Heart left ventricle (tissue), 16 donors: ENCODE data around the gene TREH. TPM values are rescaled to one million over a fixed set of nuclear protein-coding genes. Genes with fewer than 3 reads are reported as not detected.

Experiments
- ATAC-seq, 4 donors: fragments of 200-7000 bp; cut with Tn5 transposase; one replicate each; pipeline ENCODE4 v1.9.1; 2020 to 2022; ENCODE audit warnings: moderate library complexity in 4 of 4, mild to moderate bottlenecking in 3 of 4, moderate number of reproducible peaks in 1 of 4
- DNase-seq, 5 donors: peaks; one replicate each; pipeline ENCODE4 v3.0.0-alpha.2; 2020
- H3K27ac ChIP-seq, 12 donors: fragments of 200-600 bp; sonication (generic) in 4 of 12; one replicate each; pipeline versions ENCODE4 v1.5.0 to v1.8.0; 2016 to 2022; ENCODE audit warnings: mild to moderate bottlenecking in 2 of 12
- H3K27me3 ChIP-seq, 9 donors: fragments of 200-600 bp; sonication (generic) in 2 of 9; one replicate each; pipeline versions ENCODE4 v1.5.1 to v1.8.0; 2016 to 2022; ENCODE audit warnings: mild to moderate bottlenecking in 3 of 9
- H3K36me3 ChIP-seq, 9 donors: fragments of 200-600 bp; sonication (generic) in 2 of 9; one replicate each; pipeline versions ENCODE4 v1.5.0 to v1.8.0; 2018 to 2022; ENCODE audit warnings: mild to moderate bottlenecking in 2 of 9
- H3K4me1 ChIP-seq, 12 donors: fragments of 200-600 bp; sonication (generic) in 4 of 12; one replicate each; pipeline versions ENCODE4 v1.5.0 to v1.8.0; 2016 to 2022; ENCODE audit warnings: mild to moderate bottlenecking in 3 of 12
- H3K4me3 ChIP-seq, 12 donors: fragments of 200-600 bp; sonication (generic) in 4 of 12; one replicate each; pipeline versions ENCODE4 v1.5.0 to v1.8.0; 2017 to 2022; ENCODE audit warnings: mild to moderate bottlenecking in 9 of 12, moderate library complexity in 4 of 12
- H3K9me3 ChIP-seq, 12 donors: fragments of 200-600 bp; sonication (generic) in 4 of 12; one replicate each; pipeline versions ENCODE4 v1.5.0 to v1.8.0; 2016 to 2022; ENCODE audit warnings: mild to moderate bottlenecking in 1 of 12
- POLR2A ChIP-seq, 2 donors: fragments of 450-650 bp; IDR thresholded peaks; one replicate each; pipeline ENCODE4 v1.6.1; 2017; ENCODE audit warnings: antibody characterized with exemption in 2 of 2, mild to moderate bottlenecking in 2 of 2, moderate library complexity in 2 of 2
- WGBS, 4 donors: extraction: QIAGEN DNeasy Blood & Tissue Kit in 2 of 4; methylation state at CpG; one replicate each; pipeline versions ENCODE4 v1.1.5 to v1.1.7; 2013 to 2018; 5-methylcytosine and 5-hydroxymethylcytosine counted together
- intact Hi-C, 10 donors: fragments of 100-400 bp; cut with DNase I; formaldehyde crosslinking; loops; one replicate each; pipeline versions ENCODE4 v1.11.1 to v1.14.2; 2022
- polyA plus RNA-seq, 2 donors: library from polyadenylated mRNA; stranded (reverse); fragments of 200-250 nt; gene quantifications; one replicate each; pipeline ENCODE4 v1.2.3, GENCODE V29; 2013
- total RNA-seq, 9 donors: library from RNA; depleted of rRNA in 2 of 9; stranded (reverse); fragments of >200 nt in 2 of 9; fragmentation: NEBNext Ultra II Directional in 3 of 9; extraction: Animal tissue kit (Norgen Biotek cat#: 25700) in 3 of 9; gene quantifications; one replicate each; pipeline versions ENCODE4 v1.1.0 to v1.2.4, GENCODE V29; 2016 to 2023
- TF ChIP-seq, protein P1 (sequence below), 12 donors: fragments of 200-600 bp; sonication (generic) in 4 of 12; IDR thresholded peaks; one replicate each; pipeline versions ENCODE4 v1.5.0 to v1.8.0; 2018 to 2022; ENCODE audit warnings: antibody characterized with exemption in 12 of 12, mild to moderate bottlenecking in 5 of 12
- donor health status: ischemic (EF 13 %, LVEDD 7.1; RV severe dilation, severe dysfunction).
- donor health status: healthy with polysubstance abuse.
- donor health status: DM: no; HTN: yes; CAD: no.
- donor health status: DM: no; HTN: no; CAD: no.
- donor health status: ischemic (EF 25% LVEDD 6.9; RV normal size, moderate dysfunction).
- donor health status: ischemic (EF 25% LVEDD 5.7; RV mildly dilated, moderate dysfunction).
- donor health status: healthy.
- donor health status: DM: yes; HTN: yes; CAD: no.
- donor health status: ischemic (EF 35%, LVEDD 5.7; RV mildly dilated, moderate dysfunction).
- donor health status: nonischemic (EF 11% LVEDD 7.7; RV severe dilation, severe dysfunction).
- donor health status: DM: yes; HTN: yes; CAD: no.
- donor health status: PGD.
- donor health status: ischemic (EF 29% LVEDD 5.4; RV normal size, mild dysfunction).
- donor health status: nonischemic (EF 23%, LVEDD 6.1; RV moderate dilation, normal function).

TREH gene
- total and polyA plus RNA-seq, 11 donors = 0.17 to 1.7 TPM; not detected in 9

DNA sequence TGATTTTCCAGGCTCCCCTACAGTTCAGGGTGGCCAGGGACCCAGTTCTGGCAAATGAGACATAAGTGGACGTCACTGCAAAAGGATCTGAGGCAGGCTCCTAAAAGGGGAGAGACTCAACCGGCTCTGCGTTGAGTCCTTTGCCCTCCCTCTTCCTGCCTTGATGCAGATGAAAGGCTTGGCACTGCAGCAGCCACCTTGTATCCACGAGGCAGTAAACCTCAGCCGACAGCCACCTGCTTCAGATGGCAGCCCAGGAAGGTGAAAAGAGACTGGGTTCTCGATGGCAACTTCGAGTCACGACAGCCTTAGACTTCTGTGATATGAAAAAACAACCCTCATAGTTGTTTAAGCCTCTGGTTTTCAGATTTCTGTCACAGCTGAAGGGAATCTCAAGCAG is 14.7 kb upstream of the TREH start:
- ATAC-seq (no peak), DNase-seq (no peak)
- TF ChIP-seq, protein P1, sequence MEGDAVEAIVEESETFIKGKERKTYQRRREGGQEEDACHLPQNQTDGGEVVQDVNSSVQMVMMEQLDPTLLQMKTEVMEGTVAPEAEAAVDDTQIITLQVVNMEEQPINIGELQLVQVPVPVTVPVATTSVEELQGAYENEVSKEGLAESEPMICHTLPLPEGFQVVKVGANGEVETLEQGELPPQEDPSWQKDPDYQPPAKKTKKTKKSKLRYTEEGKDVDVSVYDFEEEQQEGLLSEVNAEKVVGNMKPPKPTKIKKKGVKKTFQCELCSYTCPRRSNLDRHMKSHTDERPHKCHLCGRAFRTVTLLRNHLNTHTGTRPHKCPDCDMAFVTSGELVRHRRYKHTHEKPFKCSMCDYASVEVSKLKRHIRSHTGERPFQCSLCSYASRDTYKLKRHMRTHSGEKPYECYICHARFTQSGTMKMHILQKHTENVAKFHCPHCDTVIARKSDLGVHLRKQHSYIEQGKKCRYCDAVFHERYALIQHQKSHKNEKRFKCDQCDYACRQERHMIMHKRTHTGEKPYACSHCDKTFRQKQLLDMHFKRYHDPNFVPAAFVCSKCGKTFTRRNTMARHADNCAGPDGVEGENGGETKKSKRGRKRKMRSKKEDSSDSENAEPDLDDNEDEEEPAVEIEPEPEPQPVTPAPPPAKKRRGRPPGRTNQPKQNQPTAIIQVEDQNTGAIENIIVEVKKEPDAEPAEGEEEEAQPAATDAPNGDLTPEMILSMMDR (IDR thresholded peaks at IDR 0.05) = no peak
- TF ChIP-seq POLR2A (IDR thresholded peaks at IDR 0.05) = no peak
- Histone ChIP-seq H3K27me3 (no peaks in the 10 kb centered on the region), H3K4me3 (no peak overlapping the region), H3K9me3 (no peaks in the 10 kb centered on the region), H3K27ac (no peak overlapping the region), H3K4me1 (peaks cover 0 to 30% (median 7%) of the 10 kb centered on the region in 12 donors), H3K36me3 (no peaks in the 10 kb centered on the region)
- WGBS, 4 donors = 82 to 89% (median 85%) methylated on average over 8 of the region's 8 CpGs
- intact Hi-C loops = loop anchor here in 6 of 10 donors (5.0 to 10.0 kb wide), 5 partner anchors 71 to 263 kb away; partner anchors contain the start of genes UPK2 (in 3 of the 6) and DDX6 (in 1 of the 6)

- DNase-seq = peak in 1 of 5 donors; percentile 68
- Histone ChIP-seq H3K36me3 (no peaks in the 10 kb centered on the region), H3K27ac (no peak overlapping the region), H3K27me3 (no peaks in the 10 kb centered on the region), H3K4me3 (no peak overlapping the region), H3K4me1 (peaks cover 0 to 30% (median 8%) of the 10 kb centered on the region in 12 donors), H3K9me3 (no peaks in the 10 kb centered on the region)
- ATAC-seq = no peak
- TF ChIP-seq, protein P1 (IDR thresholded peaks at IDR 0.05) = no peak
- TF ChIP-seq POLR2A (IDR thresholded peaks at IDR 0.05) = no peak
- 78 to 92% (median 86%) methylated on average over 12 to 15 of the region's 15 CpGs for WGBS, 4 donors
- intact Hi-C loops = loop anchor here (2.0 to 10.0 kb wide), 9 partner anchors 73 to 265 kb away; partner anchors contain the start of genes UPK2 (in 6 of the 10) and DDX6 (in 3 of the 10)
Observed at GRCh38 chr11:118691926-118692830, 12.7 kb upstream of the TREH start.

- Histone ChIP-seq H3K4me3 (peak overlapping the region in 11 of 12 donors; percentile 28 to 56 (median 51)), H3K36me3 (no peaks in the 10 kb centered on the region), H3K27me3 (no peaks in the 10 kb centered on the region), H3K9me3 (no peaks in the 10 kb centered on the region), H3K27ac (peak overlapping the region in 10 of 12 donors; percentile 9 to 82 (median 75)), H3K4me1 (peaks cover 0 to 30% (median 8%) of the 10 kb centered on the region in 12 donors)
- DNase-seq (no peak), ATAC-seq (no peak)
- 76 to 85% (median 83%) methylated on average over 15 of the region's 15 CpGs for WGBS, 4 donors
- TF ChIP-seq POLR2A (IDR thresholded peaks at IDR 0.05) = no peak
- intact Hi-C loops = loop anchor here (1.0 to 10.0 kb wide), 10 partner anchors 74 to 267 kb away; partner anchors contain the start of genes UPK2 (in 8 of the 10) and DDX6 (in 3 of the 10)
Observed at GRCh38 chr11:118690553-118691304, 11.3 kb upstream of the TREH start.

DNA sequence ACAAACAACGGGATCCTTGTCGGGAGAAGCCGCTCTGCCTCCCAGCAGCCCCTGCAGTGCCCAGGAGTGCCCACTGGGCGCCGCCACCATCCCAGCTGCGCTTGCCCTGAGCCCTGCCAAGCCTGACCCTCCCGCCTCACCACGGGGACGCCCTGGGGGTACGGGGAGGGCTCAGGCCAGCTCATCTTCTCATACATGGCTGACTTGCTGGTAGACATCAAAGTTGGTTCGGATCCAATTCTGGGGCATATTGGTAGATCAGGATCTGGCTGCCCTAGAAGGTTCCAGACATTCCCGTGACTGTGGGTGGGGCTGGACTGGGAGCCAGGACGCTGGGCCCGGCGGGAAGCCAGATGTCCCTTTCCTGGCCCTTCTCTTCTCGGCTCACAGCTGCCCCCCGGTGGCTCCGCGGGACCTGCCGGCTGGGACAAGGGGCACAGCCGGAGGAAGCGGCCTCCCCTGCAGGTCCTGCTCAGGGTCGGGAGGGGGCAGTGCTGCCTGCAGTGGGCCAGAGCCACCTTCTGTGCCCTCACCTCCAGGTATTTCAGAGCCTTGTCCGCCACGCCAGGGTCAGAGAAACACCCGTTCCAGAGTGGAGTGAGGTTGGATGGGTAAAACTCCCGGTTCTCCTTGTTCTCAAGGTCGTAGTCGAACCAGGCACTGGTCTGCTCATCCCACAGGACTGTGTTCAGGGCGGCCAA is 10.6 kb upstream of the TREH start:
- WGBS, 4 donors = 5 to 10% (median 7%) methylated on average over 16 to 30 of the region's 30 CpGs
- peaks cover 0 to 30% (median 8%) of the 10 kb centered on the region in 12 donors for H3K4me1 ChIP-seq
- peak; percentile 95 to 97 (median 96) for ATAC-seq
- H3K9me3 ChIP-seq = no peaks in the 10 kb centered on the region
- H3K36me3 ChIP-seq = no peaks in the 10 kb centered on the region
- TF ChIP-seq, protein P1 (IDR thresholded peaks at IDR 0.05) = peak; percentile 65 to 91 (median 86)
- TF ChIP-seq POLR2A (IDR thresholded peaks at IDR 0.05) = no peak
- DNase-seq = peak; percentile 88 to 97 (median 95)
- peak overlapping the region in 11 of 12 donors; percentile 28 to 56 (median 51) for H3K4me3 ChIP-seq
- H3K27ac ChIP-seq = peak overlapping the region in 11 of 12 donors; percentile 54 to 82 (median 74)
- H3K27me3 ChIP-seq = no peaks in the 10 kb centered on the region
- intact Hi-C loops = loop anchor here (1.0 to 10.0 kb wide), 12 partner anchors 75 to 267 kb away; partner anchors contain the start of genes UPK2 (in 9 of the 10) and DDX6 (in 4 of the 10)
